Measurements from ENCODE around the gene C1QL1. TPM values are rescaled to one million over a fixed set of nuclear protein-coding genes. Genes with fewer than 3 reads are reported as not detected.

C1QL1 gene
- total and polyA plus RNA-seq, 2 of the 13 experiments (the other 11 are each of a cell fraction or from before 2014, with no cell fraction given) = 0.11 TPM

DNA sequence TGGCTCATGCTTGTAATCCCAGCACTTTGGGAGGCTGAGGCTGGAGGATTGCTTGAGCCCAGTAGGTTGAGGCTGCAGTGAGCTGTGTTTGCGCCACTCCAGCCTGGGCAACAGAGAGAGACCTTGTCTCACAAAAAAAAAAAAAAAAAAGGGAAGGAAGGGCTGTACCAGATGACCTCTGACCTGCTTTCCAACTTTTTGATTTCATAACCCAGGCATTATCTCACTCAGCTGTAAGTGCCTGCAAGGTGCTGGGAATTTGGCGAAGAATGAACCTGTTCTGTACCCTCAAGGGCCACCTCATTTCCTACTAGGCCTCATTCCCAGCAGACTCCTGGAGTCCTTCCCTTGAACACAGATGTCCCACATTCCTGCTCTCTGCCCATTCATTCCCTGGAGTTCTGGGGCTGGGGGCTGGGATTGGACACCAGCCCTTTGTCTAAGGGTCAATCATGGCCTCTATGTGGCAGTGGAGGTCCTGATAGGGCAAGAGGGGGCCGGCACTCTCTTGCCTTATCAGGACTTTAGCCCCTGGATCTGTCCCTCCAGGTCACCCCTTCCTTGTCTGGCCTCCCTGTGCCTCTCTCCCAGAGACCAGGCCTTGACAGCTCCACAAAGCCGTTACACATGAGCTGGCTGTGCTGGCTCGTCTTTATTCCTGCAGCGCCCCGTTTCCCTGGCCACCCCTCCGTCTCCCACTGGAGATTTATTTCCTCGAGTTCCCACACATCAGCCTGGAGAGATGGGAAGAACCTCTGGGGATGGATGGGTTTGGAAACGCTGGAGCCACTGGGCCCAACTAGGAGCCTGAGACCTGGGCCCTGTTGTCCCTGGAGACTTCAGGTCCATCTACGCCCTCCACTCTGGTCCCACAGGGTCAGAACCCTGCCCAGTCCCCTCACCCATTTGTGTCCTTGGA is 52.0 kb downstream of the C1QL1 start (continued):
- TF ChIP-seq, protein P1, sequence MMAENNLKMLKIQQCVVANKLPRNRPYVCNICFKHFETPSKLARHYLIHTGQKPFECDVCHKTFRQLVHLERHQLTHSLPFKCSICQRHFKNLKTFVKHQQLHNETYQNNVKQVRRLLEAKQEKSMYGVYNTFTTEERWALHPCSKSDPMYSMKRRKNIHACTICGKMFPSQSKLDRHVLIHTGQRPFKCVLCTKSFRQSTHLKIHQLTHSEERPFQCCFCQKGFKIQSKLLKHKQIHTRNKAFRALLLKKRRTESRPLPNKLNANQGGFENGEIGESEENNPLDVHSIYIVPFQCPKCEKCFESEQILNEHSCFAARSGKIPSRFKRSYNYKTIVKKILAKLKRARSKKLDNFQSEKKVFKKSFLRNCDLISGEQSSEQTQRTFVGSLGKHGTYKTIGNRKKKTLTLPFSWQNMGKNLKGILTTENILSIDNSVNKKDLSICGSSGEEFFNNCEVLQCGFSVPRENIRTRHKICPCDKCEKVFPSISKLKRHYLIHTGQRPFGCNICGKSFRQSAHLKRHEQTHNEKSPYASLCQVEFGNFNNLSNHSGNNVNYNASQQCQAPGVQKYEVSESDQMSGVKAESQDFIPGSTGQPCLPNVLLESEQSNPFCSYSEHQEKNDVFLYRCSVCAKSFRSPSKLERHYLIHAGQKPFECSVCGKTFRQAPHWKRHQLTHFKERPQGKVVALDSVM (CRISPR knock-in tag; IDR thresholded peaks at IDR 0.05) = peak; percentile 97
- TF ChIP-seq ZNF121 (CRISPR knock-in tag; IDR thresholded peaks at IDR 0.05) = peak; percentile 74; the same call in 1 of the 2 replicates

DNA sequence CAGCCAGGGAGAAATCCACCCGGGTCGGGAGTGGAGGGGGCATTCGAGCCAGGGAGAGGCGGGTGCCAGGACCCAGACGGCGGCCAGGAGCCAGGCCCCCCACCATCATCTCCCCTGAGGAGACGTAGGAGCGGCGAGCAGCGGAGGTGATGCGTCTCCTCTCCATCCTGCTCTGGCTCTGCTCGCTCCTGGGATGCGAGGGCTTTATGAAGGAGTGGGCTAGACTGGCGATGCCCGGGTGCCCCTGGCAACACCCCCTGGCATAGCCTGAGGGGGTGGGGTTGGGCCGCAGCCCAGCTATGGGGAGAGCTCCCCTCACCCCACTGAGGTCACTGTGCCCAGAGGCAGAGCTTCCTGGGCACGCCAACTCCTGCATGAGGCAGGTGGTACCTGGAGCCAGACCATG is 52.8 kb downstream of the C1QL1 start, which contains the start of gene GFAP:
GFAP (minus strand) TSS at position 180 of the 406 bp plus-strand sequence; CDS start at position 166, 14 bp downstream.
- no peak for ATAC-seq
- peak within 1 kb of the TSS; percentile 53 for H3K9ac ChIP-seq (ENCODE audit: insufficient read depth, low read depth, low read length)
- no TSS peak for BruUV-seq (replicated peaks)
- no peaks in the 10 kb centered on the region for H3K79me2 ChIP-seq (ENCODE audit: insufficient read depth, low read length)
- in situ Hi-C loops (cut with HindIII; ENCODE audit: extremely low pct_ligation_motif_present, low pct_unique_long_range_greater_than_20kb) = no loop called here
- no peak within 1 kb of the TSS for H2AFZ ChIP-seq (ENCODE audit: low read length)
- no peak for FAIRE-seq
- DNase-seq (ENCODE audit: low spot score) = no peak
- H3K4me3 ChIP-seq (replicated peaks in 1 of 3; ENCODE audit: insufficient read depth in 1 of 3, low read depth in 2 of 3, low read length in 3 of 3) = peak within 1 kb of the TSS; percentile 1 to 51 (median 17); a peak in 4 of 6 replicates
- CTCF ChIA-PET (ENCODE audit: low intra/inter-chr PET ratio, low total read pairs) = no interaction called here
- no peak for TF ChIP-seq IRF2 (CRISPR knock-in tag; IDR thresholded peaks at IDR 0.05)
- TF ChIP-seq SAFB2 (CRISPR knock-in tag; IDR thresholded peaks at IDR 0.05; ENCODE audit: borderline replicate concordance, low read depth) = 0 out of 2 replicates have a peak, but pooled peaks have one; percentile 60
- TF ChIP-seq, protein P2, sequence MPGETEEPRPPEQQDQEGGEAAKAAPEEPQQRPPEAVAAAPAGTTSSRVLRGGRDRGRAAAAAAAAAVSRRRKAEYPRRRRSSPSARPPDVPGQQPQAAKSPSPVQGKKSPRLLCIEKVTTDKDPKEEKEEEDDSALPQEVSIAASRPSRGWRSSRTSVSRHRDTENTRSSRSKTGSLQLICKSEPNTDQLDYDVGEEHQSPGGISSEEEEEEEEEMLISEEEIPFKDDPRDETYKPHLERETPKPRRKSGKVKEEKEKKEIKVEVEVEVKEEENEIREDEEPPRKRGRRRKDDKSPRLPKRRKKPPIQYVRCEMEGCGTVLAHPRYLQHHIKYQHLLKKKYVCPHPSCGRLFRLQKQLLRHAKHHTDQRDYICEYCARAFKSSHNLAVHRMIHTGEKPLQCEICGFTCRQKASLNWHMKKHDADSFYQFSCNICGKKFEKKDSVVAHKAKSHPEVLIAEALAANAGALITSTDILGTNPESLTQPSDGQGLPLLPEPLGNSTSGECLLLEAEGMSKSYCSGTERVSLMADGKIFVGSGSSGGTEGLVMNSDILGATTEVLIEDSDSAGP (CRISPR knock-in tag; IDR thresholded peaks at IDR 0.05; ENCODE audit: borderline replicate concordance) = 0 out of 2 replicates have a peak, but pooled peaks have one; percentile 15
- H3K4me2 ChIP-seq (ENCODE audit: low read depth, low read length) = peak within 1 kb of the TSS; percentile 80
- peak within 1 kb of the TSS; percentile 20 for H3K27ac ChIP-seq (ENCODE audit: extremely low read length, insufficient read depth, low read length)
- 80% methylated on average over 17 of the region's 17 CpGs for WGBS (ENCODE audit: low lambda C conversion rate)
- intact Hi-C loops (cut with micrococcal nuclease; ENCODE audit: unreplicated experiment) = no loop called here
- H3K9me3 ChIP-seq (ENCODE audit: low read length) = no peaks in the 10 kb centered on the region
- no peaks in the 10 kb centered on the region for H3K36me3 ChIP-seq (replicated peaks in 1 of 2; ENCODE audit: control insufficient read depth in 1 of 2, insufficient read depth in 2 of 2, low read length in 2 of 2)
- peaks cover 62% of the 10 kb centered on the region for H3K4me1 ChIP-seq (ENCODE audit: insufficient read depth, low read length)
- POLR2A ChIA-PET = interaction anchor here (1.6 kb wide), 1 partner anchor 8 kb away, joined by 3 read pairs; no protein-coding TSS in a partner anchor
- peaks cover 8 to 35% of the 10 kb centered on the region in 2 experiments; a peak in 4 of 5 replicates for H3K27me3 ChIP-seq (ENCODE audit: control insufficient read depth in 1 of 2, insufficient read depth in 2 of 2, low read length in 2 of 2)
- H4K20me1 ChIP-seq (ENCODE audit: insufficient read depth, low read length) = no peaks in the 10 kb centered on the region

Data from HepG2 (cell line).